GM18508 (cell line): Measurements from ENCODE around the gene NUDCD3.

Source experiments
- ATAC-seq: cut with Tn5 transposase; IDR thresholded peaks from one replicate; pipeline ENCODE4 v1.9.1; 2021; ENCODE audit warnings: moderate number of reproducible peaks; ENCODE audit not compliant: insufficient read depth, unreplicated experiment

The NUDCD3 gene

GRCh38 chr7:44411306-44411705 is 79.2 kb downstream of the NUDCD3 start:
- no peak for ATAC-seq

DNA sequence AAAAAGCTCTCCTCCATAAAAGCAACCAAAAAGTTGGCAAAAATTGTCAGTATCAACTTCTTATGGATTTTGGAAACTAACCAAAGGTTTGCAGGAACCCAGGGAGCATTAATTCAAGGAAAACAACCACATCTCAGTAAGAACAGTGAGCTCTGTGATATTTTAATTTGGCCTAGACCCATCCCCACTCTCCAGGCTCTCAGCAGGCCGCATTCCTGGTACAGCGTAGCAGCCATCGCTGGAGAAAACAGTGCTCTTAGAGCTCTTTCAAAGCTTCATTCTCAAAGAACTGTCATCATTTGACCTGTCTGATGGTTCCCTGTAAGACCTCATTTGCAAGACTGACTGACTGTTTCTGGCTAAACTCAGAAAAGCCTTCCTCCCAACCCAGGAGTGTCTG is 81.9 kb downstream of the NUDCD3 start:
- no peak for ATAC-seq

- ATAC-seq, result no peak
These were observed 86.7 kb downstream of the NUDCD3 start for GRCh38 chr7:44403775-44404174.

DNA sequence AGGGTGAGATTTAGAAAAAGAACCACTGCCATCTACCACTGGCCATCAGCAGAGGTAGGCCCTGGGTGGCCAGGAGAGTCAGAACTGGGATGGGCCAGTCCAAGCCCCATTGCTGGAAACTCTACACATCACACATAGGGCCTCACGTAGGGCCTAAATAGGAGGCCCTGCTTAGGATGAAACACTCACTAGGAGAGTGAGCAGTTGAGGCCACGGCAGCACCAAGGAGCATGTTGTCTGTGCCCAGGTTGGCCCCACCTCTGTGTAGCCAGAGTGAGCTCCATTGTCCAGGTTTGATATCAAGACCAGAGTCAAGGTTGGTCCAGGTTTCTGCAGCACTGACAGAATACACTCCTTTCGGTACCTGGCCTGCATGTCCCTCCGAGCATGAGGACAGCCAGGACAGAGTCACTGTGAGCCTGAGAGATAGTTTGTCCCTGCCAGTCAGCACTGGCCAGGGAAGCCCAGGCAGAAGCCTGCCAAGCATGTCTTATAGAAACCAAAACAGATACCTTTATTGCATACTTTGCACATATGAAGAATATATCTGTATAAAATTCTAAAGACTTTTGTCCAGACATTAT is 87.2 kb downstream of the NUDCD3 start:
- ATAC-seq, result no peak

DNA sequence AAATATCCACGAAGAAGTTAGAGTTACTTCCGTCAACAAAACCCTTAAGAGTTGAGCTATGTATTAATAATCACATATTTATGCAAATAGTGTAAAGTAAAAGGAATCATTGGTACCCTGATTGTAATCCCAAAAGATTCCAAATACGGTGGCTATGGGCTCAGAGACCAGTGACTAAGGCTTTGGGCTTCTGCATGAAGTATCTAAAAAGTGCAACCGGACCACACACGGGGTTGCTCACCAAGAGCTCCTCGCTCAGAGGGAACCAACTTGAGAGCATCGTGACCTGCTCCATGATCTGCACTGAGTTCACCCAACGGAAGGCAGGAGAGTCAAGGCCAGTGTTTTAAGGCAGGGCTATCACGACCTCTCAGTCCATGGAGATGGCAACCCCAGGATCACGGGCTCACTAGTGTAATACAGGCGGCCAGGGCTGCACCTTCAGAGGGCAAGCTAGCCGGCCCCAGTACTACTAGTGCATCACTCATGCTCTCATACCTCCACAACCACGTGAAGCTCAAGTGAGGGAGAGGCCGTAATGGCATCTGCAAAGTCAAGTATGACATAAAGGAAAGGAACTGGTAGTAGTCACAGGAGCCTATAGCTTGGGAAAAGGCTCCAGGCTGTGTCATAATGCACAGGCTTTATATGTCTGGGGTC is 87.9 kb downstream of the NUDCD3 start:
- ATAC-seq, result no peak

DNA sequence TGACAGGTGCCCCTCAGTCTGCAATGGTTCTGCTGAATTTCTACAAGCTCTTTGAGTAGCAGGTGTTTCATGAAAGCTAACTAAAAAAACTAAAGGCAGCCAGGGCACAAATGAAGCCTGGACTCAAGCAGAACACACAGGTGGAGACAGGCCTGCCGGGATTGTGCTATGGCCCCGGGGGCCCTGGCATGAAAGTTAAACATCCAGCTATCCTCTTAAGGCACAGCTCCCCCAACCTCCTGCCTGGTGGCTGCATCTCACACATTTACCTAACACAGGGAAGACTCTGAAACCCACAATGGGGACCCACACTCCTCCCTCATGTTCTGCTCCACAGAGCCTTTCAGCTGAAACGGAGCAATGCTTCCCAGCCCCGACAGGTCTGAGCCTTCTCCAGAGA is 88.8 kb downstream of the NUDCD3 start:
- no peak for ATAC-seq

DNA sequence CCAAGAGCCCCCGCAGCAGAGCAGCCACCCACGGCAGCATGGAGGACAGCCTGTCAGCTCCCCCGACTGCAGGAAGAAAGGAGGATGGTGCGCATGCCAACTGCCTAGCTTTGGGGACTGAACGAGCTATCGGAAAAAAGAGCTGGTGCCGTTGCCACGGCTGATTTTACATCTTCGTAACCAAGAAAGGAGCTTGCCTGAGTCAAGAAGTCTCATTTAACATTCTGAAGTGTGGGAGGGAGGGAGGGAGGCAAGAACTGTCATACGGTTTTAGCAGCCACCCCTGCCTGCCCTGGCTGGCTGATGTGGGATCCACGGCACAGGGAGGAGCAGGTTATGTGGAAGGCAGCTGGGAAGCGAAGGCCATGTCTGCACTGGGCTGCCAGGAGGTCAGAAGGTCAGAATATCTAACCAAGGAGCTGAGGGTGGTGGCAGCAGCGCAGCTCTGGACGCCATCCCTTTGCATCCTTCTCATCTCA is 90.4 kb downstream of the NUDCD3 start:
- ATAC-seq, result no peak

- no peak for ATAC-seq
These were observed 91.4 kb downstream of the NUDCD3 start for GRCh38 chr7:44398953-44399574.

- no peak for ATAC-seq
These were observed 91.9 kb downstream of the NUDCD3 start for GRCh38 chr7:44398511-44398911.

DNA sequence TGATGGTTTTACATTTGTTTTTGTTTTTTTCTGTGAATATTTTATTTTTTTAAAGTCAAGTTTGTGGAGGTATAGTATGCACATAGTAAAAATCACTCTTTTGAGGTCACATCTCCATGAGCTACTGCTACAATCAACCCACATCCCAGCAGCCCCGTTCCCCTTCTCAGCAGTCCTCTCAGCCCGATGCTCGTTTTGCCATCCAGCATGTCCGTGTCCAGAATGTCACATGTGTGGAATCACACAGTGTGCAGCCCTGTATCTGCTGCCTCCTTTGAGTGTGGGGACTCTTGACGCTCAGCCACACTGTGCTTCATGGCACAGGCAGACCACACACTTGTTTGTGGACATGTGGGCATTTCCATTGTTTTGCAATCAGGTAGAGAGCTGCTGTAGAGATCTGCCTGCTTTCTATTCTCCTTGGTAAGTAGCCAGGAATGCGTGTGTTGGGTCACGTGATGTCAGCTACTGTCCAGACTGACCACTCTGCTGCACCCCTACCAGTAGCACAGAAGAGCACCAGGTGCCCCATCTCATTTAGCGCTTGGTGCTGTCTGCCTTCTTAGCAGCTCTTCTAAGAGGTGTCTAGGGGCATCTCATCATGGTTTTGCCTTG is 93.4 kb downstream of the NUDCD3 start:
- no peak for ATAC-seq

- ATAC-seq, result no peak
These were observed 94.0 kb downstream of the NUDCD3 start for GRCh38 chr7:44396496-44396895.

GRCh38 chr7:44395067-44395466 is 95.4 kb downstream of the NUDCD3 start:
- ATAC-seq, result no peak

DNA sequence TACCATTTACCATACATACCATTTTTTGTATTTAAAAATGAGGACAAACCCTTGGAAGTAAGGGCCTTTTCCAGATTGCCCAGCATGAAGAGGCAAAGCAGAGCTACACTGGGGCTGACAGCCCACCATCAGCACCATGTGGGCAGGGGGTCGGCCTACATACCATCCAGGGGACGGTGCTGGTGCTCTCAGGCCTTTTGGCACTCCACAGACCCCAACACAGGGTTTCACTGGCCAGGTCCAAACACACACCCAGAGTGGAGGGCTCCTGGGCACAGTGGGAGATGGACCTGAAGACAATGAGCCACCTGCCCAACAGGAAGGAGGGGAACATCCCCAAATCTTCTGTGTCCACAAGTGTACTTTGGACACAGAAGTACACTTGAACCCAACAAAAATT is 95.8 kb downstream of the NUDCD3 start:
- no peak for ATAC-seq

DNA sequence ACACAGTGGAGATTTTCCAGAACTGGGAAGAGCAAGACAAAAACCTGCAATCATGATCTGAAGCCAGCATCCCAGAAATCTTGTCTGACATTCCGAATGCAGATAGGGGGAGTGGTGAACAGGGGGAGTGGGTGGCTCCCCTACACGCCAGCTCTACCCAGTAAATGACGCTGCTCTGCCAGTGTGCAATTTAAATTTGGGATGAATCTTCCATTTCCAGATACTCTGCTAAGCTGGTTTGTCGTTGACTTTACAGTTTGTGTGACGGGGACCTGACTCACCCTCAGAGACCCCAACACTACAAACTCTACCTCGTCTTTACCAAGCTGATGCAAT is 96.4 kb downstream of the NUDCD3 start:
- ATAC-seq, result no peak

GRCh38 chr7:44393238-44394111 is 97.0 kb downstream of the NUDCD3 start:
- no peak for ATAC-seq

DNA sequence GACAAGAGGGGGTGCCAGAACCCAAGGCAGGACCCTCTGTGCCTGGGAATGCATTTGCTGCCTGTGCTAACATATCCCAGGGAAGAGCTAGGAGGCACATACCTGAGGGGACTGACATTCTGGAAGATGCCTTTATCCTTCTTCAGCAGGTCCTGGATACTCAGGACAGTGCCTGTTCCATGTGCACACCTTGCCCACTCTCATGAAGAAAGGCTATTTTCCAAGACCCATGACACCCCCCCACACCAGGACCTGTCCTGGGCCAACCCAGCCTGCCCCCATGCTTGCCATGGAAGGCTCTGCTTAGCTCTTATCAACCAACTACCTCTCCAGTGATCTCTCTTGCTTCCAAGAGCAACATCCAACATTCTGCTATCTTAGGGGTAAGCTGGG is 97.8 kb downstream of the NUDCD3 start:
- ATAC-seq, result no peak

DNA sequence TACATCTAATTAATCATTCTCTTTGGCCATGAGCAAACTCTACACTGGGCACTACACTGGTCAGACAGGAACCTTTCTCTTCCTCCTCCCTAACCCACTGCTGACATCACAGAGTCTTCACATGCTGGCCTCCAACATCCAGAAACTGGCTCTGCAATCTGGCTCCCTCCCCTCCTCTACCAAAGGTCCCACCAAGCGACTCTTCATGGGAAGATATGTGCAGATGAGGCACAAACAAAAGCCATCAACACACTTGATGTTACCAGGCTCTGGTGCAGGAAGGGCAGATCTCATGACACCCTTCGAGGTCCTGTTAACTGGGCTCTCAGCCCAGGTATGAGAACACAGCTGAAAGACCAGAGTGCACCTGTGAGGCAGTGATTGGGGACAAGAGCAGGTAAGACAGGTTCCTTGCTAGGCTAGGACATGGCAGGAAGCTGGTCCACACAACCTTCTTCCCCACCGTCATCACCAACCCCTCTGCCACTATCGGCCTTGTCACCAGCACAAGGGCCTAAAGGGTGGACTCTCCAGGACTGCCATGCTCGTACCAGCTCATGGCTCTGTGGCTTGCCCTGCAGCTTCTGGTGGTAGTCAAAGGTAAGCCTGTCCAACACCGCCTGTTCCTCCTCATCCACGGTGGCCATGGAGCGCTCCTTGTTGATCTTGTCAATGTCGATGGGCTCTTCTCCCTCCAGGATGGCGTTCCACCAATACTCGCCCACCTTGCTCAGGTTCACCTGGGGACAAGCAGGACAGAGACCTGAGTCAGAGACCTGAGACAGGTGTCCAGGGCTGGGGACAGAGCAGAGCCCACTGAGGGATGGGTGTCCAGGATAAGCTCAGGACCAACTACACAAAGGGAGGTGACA is 98.5 kb downstream of the NUDCD3 start:
- no peak for ATAC-seq

GRCh38 chr7:44391171-44391570 is 99.3 kb downstream of the NUDCD3 start:
- no peak for ATAC-seq

DNA sequence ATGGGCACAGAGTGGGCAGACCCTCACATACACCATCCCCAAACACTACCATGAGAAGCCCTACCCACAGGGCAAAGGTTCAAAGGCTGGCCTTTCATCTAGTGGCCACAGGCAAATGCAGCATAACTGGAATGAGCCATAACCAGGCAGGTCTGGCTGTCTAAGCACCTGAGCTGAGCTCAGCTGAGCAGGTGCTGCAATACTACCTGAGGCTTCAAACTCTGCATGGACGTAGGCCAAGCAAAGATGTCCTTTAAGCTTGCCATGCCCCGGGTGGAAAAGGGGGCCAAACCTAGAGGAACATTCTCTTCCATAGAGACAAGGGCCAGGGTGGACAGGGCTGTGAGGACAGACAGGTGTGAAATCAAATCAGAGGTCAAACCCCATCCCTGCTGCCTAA is 99.8 kb downstream of the NUDCD3 start:
- ATAC-seq, result no peak
